Smooth muscle cell (in vitro differentiated cells): ENCODE measurements around the gene FAM135A. TPM values are rescaled to one million over a fixed set of nuclear protein-coding genes. Genes with fewer than 3 reads are reported as not detected.
"Not testable (repeated sequence)": the region's sequence is repeated elsewhere in the genome, so short reads cannot be mapped to it uniquely, and the experiment has no call there.

Experiments
- DNase-seq: peaks from one replicate; lab custom pipeline; 2025; ENCODE audit not compliant: unreplicated experiment; lab: John Stamatoyannopoulos, UW
- H2AFZ ChIP-seq: fragments of 200-600 bp; sonication (generic); 2 replicates; pipeline ENCODE4 v1.6.0; 2016; ENCODE audit warnings: antibody characterized with exemption, low read depth, mild to moderate bottlenecking
- H3F3A ChIP-seq: fragments of 200-600 bp; sonication (generic); 2 replicates; pipeline ENCODE4 v1.6.0; 2017; ENCODE audit warnings: antibody characterized with exemption, low read depth
- H3K27ac ChIP-seq: fragments of 200-600 bp; sonication (generic); 2 replicates; pipeline ENCODE4 v1.5.1; 2016; ENCODE audit warnings: low read depth, mild to moderate bottlenecking
- H3K27me3 ChIP-seq: fragments of 200-600 bp; sonication (generic); 2 replicates; pipeline ENCODE4 v1.6.1; 2016; ENCODE audit warnings: low read depth, mild to moderate bottlenecking
- H3K36me3 ChIP-seq: fragments of 200-600 bp; sonication (generic); 2 replicates; pipeline ENCODE4 v1.5.1; 2016; ENCODE audit warnings: low read depth
- H3K4me1 ChIP-seq: fragments of 200-600 bp; sonication (generic); 2 replicates; pipeline ENCODE4 v1.5.1; 2016; ENCODE audit warnings: low read depth
- H3K4me2 ChIP-seq: fragments of 200-600 bp; sonication (generic); 2 replicates; pipeline ENCODE4 v1.6.0; 2016; ENCODE audit warnings: mild to moderate bottlenecking
- H3K4me3 ChIP-seq: fragments of 200-600 bp; sonication (generic); 2 replicates; pipeline ENCODE4 v1.5.1; 2016; ENCODE audit warnings: mild to moderate bottlenecking
- H3K79me2 ChIP-seq: fragments of 200-600 bp; sonication (generic); 2 replicates; pipeline ENCODE4 v1.6.0; 2016; ENCODE audit warnings: low read depth, mild to moderate bottlenecking
- H3K9ac ChIP-seq: fragments of 200-600 bp; sonication (generic); 2 replicates; pipeline ENCODE4 v1.6.0; 2016; ENCODE audit warnings: low read depth
- H3K9me3 ChIP-seq: fragments of 200-600 bp; sonication (generic); replicated peaks from 2 replicates; pipeline ENCODE4 v1.5.1; 2016; ENCODE audit warnings: low read depth
- H4K20me1 ChIP-seq: fragments of 200-600 bp; sonication (generic); 2 replicates; pipeline ENCODE4 v1.6.0; 2016; ENCODE audit warnings: low read depth
- CTCF ChIP-seq: fragments of 200-600 bp; sonication (generic); IDR thresholded peaks from 2 replicates; pipeline ENCODE4 v1.5.1; 2017; ENCODE audit warnings: borderline replicate concordance, mild to moderate bottlenecking, antibody characterized with exemption; ENCODE audit not compliant: insufficient read depth, poor library complexity, severe bottlenecking
- WGBS: methylation state at CpG from one replicate; pipeline ENCODE4 v1.1.7; 2016; ENCODE audit warnings: low lambda C conversion rate; 5-methylcytosine and 5-hydroxymethylcytosine counted together
- polyA plus RNA-seq: library from polyadenylated mRNA; unstranded; fragments of >200 nt; fragmentation: Nextera tagmentation; extraction: Ambion mirVana; gene quantifications from 2 replicates; pipeline ENCODE4 v1.2.1, GENCODE V29; 2016
- total RNA-seq: library from RNA; depleted of rRNA; stranded (reverse); fragments of >200 nt; gene quantifications from 2 replicates; pipeline ENCODE4 v1.2.3, GENCODE V29; 2014

The FAM135A gene
- total and polyA plus RNA-seq, 2 experiments from 2014 or later: 8.9 to 32.3 TPM

GRCh38 chr6:70551566-70551965 is 138.3 kb downstream of the FAM135A start:
- no peak overlapping the region for H3K27ac ChIP-seq
- no peaks in the 10 kb centered on the region for H3K79me2 ChIP-seq
- H4K20me1 ChIP-seq: no peaks in the 10 kb centered on the region
- no peak overlapping the region for H3K4me3 ChIP-seq
- no peak overlapping the region for H3K4me2 ChIP-seq
- no peak for DNase-seq
- H2AFZ ChIP-seq: no peak overlapping the region
- 100% methylated on average over 1 of the region's 1 CpG for WGBS
- no peaks in the 10 kb centered on the region for H3F3A ChIP-seq
- H3K36me3 ChIP-seq: no peaks in the 10 kb centered on the region
- H3K27me3 ChIP-seq: no peaks in the 10 kb centered on the region
- TF ChIP-seq CTCF: no peak
- no peak overlapping the region for H3K9ac ChIP-seq
- no peaks in the 10 kb centered on the region for H3K9me3 ChIP-seq
- H3K4me1 ChIP-seq: no peaks in the 10 kb centered on the region

- WGBS: 94% methylated on average over 13 of the region's 13 CpGs
These were observed 139.1 kb downstream of the FAM135A start for GRCh38 chr6:70552286-70552940.

GRCh38 chr6:70552974-70553373 is 139.7 kb downstream of the FAM135A start:
- Histone ChIP-seq H3K4me1 (no peaks in the 10 kb centered on the region), H3K4me2 (no peak overlapping the region), H4K20me1 (no peaks in the 10 kb centered on the region), H2AFZ (no peak overlapping the region), H3K36me3 (no peaks in the 10 kb centered on the region), H3K9me3 (no peaks in the 10 kb centered on the region), H3K9ac (no peak overlapping the region), H3K27me3 (no peaks in the 10 kb centered on the region), H3K4me3 (no peak overlapping the region), H3K79me2 (no peaks in the 10 kb centered on the region), H3K27ac (no peak overlapping the region), H3F3A (no peaks in the 10 kb centered on the region)
- 94% methylated on average over 1 of the region's 1 CpG for WGBS
- no peak for DNase-seq
- TF ChIP-seq CTCF: no peak

More at GRCh38 chr6:70552286-70552940, 139.1 kb downstream of the FAM135A start:
- H3K4me1 ChIP-seq, H3K36me3 ChIP-seq, H3K4me2 ChIP-seq, H3F3A ChIP-seq, H3K27ac ChIP-seq, H4K20me1 ChIP-seq, H3K79me2 ChIP-seq, H2AFZ ChIP-seq, H3K4me3 ChIP-seq, DNase-seq, H3K27me3 ChIP-seq, H3K9me3 ChIP-seq, H3K9ac ChIP-seq: not testable (repeated sequence)

- Histone ChIP-seq H3F3A (no peaks in the 10 kb centered on the region), H3K36me3 (no peaks in the 10 kb centered on the region), H3K79me2 (no peaks in the 10 kb centered on the region), H3K27me3 (no peaks in the 10 kb centered on the region), H3K27ac (no peak overlapping the region), H4K20me1 (no peaks in the 10 kb centered on the region), H3K4me3 (no peak overlapping the region), H3K4me2 (no peak overlapping the region), H3K9me3 (no peaks in the 10 kb centered on the region), H3K9ac (no peak overlapping the region), H3K4me1 (no peaks in the 10 kb centered on the region), H2AFZ (no peak overlapping the region)
- TF ChIP-seq CTCF: no peak
- DNase-seq: no peak
- WGBS: 90% methylated on average over 1 of the region's 1 CpG
These were observed 144.7 kb downstream of the FAM135A start for GRCh38 chr6:70557998-70558397.

- H3K79me2 ChIP-seq, H2AFZ ChIP-seq, H3K4me3 ChIP-seq, H3K36me3 ChIP-seq, DNase-seq, H3F3A ChIP-seq, H3K27me3 ChIP-seq, H4K20me1 ChIP-seq, H3K9ac ChIP-seq, H3K9me3 ChIP-seq, H3K4me1 ChIP-seq, H3K4me2 ChIP-seq, H3K27ac ChIP-seq: not testable (repeated sequence)
- WGBS: 91% methylated on average over 2 of the region's 2 CpGs
These were observed 149.1 kb downstream of the FAM135A start for GRCh38 chr6:70562401-70562800.
